Renal cortex interstitium (tissue), 15 donors: ENCODE measurements around the gene ESCO1. TPM values are rescaled to one million over a fixed set of nuclear protein-coding genes. Genes with fewer than 3 reads are reported as not detected.
"Not testable (repeated sequence)": the region's sequence is repeated elsewhere in the genome, so short reads cannot be mapped to it uniquely, and the experiment has no call there.

Source experiments
- DNase-seq, 11 donors: peaks; one replicate each; pipeline ENCODE4 v3.0.0-alpha.2; 2013; ENCODE audit warnings: low read depth in 9 of 11, low spot score in 4 of 11; ENCODE audit errors: extremely low read depth in 1 of 11
- long read RNA-seq, 16 experiments: transcript quantifications; one replicate each; lab custom pipeline, GENCODE V29; 2026
- polyA plus RNA-seq, 3 donors: library from polyadenylated mRNA; unstranded; fragments of 120-200 nt; gene quantifications; one replicate each; pipeline ENCODE4 v1.2.1, GENCODE V29; 2013; ENCODE audit not compliant: insufficient read length in 3 of 3

Gene ESCO1, protein sequence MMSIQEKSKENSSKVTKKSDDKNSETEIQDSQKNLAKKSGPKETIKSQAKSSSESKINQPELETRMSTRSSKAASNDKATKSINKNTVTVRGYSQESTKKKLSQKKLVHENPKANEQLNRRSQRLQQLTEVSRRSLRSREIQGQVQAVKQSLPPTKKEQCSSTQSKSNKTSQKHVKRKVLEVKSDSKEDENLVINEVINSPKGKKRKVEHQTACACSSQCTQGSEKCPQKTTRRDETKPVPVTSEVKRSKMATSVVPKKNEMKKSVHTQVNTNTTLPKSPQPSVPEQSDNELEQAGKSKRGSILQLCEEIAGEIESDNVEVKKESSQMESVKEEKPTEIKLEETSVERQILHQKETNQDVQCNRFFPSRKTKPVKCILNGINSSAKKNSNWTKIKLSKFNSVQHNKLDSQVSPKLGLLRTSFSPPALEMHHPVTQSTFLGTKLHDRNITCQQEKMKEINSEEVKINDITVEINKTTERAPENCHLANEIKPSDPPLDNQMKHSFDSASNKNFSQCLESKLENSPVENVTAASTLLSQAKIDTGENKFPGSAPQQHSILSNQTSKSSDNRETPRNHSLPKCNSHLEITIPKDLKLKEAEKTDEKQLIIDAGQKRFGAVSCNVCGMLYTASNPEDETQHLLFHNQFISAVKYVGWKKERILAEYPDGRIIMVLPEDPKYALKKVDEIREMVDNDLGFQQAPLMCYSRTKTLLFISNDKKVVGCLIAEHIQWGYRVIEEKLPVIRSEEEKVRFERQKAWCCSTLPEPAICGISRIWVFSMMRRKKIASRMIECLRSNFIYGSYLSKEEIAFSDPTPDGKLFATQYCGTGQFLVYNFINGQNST
- 10 to 100 TPM; 23.5 to 29.7 (median 25.2) TPM for polyA plus RNA-seq
- long read RNA-seq, donor 1, partial matches to known transcripts, result 22 of 22 reads
- long read RNA-seq, donor 1, other reads (novel, unspliced or antisense), result 0 of 22 reads
- long read RNA-seq, donor 2, partial matches to known transcripts, result 18 of 18 reads
- long read RNA-seq, donor 2, other reads (novel, unspliced or antisense), result 0 of 18 reads
- long read RNA-seq, donor 3, full-length matches to known transcripts, result 2 of 29 reads
- long read RNA-seq, donor 3, partial matches to known transcripts, result 27 of 29 reads
- long read RNA-seq, donor 3, other reads (novel, unspliced or antisense), result 0 of 29 reads
- long read RNA-seq, donor 4, full-length matches to known transcripts, result 1 of 17 reads
- long read RNA-seq, donor 4, partial matches to known transcripts, result 16 of 17 reads
- long read RNA-seq, donor 4, other reads (novel, unspliced or antisense), result 0 of 17 reads
- long read RNA-seq, donor 5, result 0 reads
- long read RNA-seq, donor 6, partial matches to known transcripts, result 25 of 25 reads
- long read RNA-seq, donor 6, other reads (novel, unspliced or antisense), result 0 of 25 reads
- long read RNA-seq, donor 7, partial matches to known transcripts, result 375 of 375 reads
- long read RNA-seq, donor 7, other reads (novel, unspliced or antisense), result 0 of 375 reads
- long read RNA-seq, donor 8, result 0 reads
- long read RNA-seq, donor 9, partial matches to known transcripts, result 9 of 9 reads
- long read RNA-seq, donor 9, other reads (novel, unspliced or antisense), result 0 of 9 reads
- long read RNA-seq, donor 10, partial matches to known transcripts, result 23 of 23 reads
- long read RNA-seq, donor 10, other reads (novel, unspliced or antisense), result 0 of 23 reads
- long read RNA-seq, donor 11, full-length matches to known transcripts, result 1 of 13 reads
- long read RNA-seq, donor 11, partial matches to known transcripts, result 12 of 13 reads
- long read RNA-seq, donor 11, other reads (novel, unspliced or antisense), result 0 of 13 reads
- long read RNA-seq, donor 12, partial matches to known transcripts, result 7 of 7 reads
- long read RNA-seq, donor 12, other reads (novel, unspliced or antisense), result 0 of 7 reads
- long read RNA-seq, donor 13, result 0 reads
- long read RNA-seq, donor 14, full-length matches to known transcripts, result 2 of 12 reads
- long read RNA-seq, donor 14, partial matches to known transcripts, result 10 of 12 reads
- long read RNA-seq, donor 14, other reads (novel, unspliced or antisense), result 0 of 12 reads
- long read RNA-seq, donor 15, partial matches to known transcripts, result 6 of 6 reads
- long read RNA-seq, donor 15, other reads (novel, unspliced or antisense), result 0 of 6 reads
- long read RNA-seq, donor 16, full-length matches to known transcripts, result 1 of 602 reads
- long read RNA-seq, donor 16, partial matches to known transcripts, result 578 of 602 reads
- long read RNA-seq, donor 16, other reads (novel, unspliced or antisense), result 23 of 602 reads

DNA sequence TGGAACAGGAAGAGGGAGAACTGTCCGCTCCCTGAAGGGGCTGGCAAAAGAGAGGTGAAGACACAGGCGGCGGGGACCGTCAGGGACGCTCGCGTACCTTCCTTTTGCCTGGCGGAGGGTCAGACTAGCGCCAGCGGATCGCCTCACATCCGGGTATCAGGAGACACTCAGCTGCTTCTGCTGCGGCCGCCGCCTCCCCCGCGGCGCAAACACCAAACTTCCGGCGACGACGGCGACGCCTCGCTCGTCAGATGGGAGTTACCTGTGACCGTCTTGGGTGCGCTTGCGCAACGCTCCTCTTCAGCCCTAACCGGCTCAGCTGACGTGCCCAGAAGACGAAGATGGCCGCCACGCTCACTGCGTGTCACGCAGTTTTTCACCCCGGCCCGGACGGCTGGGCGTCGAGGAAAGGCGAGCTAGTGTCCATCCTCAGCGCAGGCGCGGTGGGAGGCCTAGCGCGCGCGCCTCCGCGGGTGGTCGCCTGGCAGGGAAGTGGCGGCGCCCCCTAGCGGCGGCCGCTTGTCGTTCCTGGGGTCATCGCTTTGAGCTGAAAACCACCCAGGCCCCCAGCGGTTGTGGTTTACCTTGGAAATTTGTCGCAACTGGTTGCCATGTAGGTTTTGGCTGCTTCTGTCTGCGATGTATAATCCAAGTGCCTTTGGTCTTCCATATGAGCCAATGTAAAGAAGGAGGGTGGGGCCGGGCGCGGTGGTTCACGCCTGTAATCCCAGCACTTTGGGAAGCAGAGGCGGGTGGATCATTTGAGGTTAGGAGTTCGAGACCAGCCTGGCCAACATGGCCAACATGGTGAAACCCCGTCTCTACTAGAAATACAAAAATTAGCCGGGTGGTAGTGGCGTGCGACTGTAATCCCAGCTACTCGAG, at the start of gene ESCO1:
Gene ESCO1, minus strand, starts transcription at position 179 of the 885 bp plus-strand sequence. CDS start 25,861 bp downstream, outside the sequence.
- DNase-seq, result peak; percentile 89 to 96 (median 92)

DNA sequence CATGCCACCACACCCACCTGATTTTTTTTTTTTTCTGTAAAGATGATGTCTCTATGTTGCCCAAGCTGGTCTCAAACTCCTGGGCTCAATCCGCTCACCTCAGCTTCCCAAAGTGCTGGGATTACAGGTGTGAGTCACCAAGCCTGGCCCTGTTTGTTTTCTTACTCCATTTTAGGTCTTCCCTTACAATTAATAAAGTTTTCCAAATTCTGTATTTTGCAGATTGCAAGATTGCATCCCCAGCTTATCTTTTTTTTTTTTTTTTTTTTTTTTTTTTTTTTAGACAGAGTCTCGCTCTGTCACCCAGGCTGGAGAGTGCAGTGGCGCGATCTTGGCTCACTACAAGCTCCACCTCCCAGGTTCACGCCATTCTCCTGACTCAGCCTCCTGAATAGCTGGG, 39.9 kb upstream of the ESCO1 start:
- not testable (repeated sequence) for DNase-seq

DNA sequence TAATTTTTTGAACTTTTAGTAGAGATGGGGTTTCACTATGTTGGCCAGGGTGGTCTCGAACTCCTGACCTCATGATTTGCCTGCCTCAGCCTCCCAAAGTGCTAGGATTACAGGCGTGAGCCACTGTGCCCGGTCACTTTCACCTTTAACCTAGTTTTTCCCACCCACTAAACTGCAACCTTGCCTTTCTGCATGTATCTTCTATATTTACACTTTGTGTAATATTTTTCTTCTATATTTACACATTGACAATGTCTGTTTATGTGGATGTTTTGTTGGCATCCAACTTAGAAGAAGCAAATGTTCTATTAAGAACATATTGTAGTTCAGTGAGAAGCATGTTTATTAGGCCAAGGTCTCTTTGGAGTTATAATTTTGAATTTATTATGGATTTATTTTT, 38.3 kb upstream of the ESCO1 start:
- DNase-seq, result no peak

DNA sequence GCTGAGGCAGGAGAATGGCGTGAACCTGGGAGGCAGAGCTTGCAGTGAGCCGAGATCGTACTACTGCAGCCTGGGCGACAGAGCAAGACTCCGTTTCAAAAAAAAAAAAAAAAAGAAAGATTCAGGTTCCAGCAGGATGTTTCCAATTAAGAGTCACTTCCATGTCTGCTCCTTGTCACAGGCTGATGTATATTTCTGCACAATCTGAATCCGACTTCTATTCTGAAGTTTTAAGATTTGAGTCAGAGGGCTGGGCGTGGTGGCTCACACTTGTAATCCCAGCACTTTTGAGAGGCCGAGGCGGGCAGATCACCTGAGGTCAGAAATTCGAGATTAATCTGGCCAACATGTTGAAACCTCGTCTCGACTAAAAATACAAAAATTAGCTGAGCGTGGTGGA, 36.3 kb upstream of the ESCO1 start:
- DNase-seq, result no peak

DNA sequence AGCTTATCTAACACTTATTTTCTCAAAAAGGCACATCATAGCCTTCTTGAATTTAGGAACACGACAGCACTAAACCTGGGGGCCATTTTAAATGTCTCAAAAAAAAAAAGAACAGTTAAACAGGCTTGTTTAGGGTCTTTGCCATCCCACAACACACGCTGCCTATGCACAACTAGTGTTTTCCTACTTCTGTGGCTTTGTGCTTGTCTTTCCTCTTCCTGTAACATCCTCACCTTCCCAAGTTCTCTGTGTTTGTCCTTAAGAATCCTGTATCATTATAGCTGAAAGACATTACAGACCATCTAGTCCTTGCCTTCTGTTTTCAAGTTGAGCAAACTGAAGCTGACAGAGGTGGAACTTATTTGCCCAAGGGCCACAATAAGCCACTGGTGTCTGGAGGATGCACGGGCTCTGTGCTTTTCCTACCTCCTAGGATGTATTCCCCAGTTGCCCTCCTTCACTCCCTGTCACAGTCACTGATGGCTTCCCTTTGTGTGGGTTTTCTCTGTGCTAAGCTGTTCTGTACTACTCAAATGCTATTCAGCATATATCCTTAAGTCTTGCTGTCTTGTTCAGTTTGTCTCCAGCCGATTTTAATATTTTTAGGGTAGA, 34.2 kb upstream of the ESCO1 start:
- no peak for DNase-seq

DNA sequence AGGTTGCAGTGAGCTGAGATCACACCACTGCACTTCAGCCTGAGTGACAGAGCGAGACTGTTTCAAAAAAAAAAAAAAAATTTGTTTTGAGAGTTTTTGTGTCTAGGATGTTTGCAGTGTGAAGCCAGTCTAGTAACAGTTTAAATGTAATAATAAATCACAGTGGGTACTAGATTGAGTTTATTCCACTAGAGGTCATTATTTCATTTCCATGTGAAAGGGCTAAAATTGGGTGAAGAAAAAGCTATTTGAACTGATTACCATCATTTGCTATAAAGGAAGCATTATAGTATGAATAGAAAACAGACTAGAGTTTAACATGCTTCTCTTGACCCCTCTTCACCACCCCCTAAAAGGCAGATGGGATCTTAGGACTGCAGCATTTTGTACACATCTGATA, 31.9 kb upstream of the ESCO1 start:
- DNase-seq, result no peak

DNA sequence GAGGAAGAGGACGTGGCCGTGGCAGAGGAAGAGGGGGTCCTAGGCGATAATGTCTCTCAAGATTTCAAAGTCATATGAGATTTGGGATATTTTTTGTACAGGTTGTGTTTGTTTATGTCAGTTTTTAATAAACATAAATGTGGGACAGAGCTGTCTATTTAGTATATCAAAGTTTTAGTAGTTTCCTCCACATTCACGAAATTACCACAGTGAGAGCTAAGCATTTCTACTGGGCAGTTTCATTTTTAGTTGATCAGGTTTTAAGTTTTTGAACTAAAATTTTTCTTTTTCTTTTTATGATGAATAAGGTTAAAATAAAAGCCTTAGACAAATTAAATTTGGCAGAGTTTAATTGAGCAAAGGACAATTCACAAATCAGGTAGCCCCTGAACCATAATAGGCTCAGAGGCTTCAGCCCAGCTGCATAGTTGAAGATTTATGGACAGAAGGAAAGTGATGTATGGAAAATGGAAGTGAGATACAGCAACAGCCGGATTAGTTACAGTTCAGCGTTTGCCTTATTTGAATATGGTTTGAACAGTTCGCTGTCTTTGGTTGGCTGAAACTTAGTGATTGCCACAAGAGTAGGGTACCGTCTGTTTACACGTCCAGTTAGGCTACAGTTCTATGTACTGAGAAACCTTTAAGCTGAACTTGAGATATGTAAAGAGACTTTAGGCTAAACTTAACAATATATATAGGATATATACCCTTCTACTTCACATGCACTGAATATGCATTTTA, 28.8 kb upstream of the ESCO1 start:
- no peak for DNase-seq

DNA sequence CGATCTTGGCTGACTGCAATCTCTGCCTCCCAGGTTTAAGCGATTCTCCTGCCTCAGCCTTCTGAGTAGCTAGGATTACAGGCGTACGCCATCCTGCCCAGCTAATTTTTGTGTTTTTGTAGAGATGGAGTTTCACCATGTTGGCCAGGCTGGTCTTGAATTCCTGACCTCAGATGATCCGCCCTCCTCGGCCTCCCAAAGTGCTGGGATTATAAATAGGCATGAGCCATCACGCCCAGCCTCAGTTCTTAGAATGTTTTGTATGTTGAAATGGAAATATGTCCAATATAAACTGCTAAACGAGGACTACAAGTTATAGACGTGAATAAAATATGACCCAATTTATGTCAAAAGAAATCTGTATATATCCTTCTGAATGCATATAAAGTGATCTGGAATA, 21.1 kb upstream of the ESCO1 start:
- not testable (repeated sequence) for DNase-seq

DNA sequence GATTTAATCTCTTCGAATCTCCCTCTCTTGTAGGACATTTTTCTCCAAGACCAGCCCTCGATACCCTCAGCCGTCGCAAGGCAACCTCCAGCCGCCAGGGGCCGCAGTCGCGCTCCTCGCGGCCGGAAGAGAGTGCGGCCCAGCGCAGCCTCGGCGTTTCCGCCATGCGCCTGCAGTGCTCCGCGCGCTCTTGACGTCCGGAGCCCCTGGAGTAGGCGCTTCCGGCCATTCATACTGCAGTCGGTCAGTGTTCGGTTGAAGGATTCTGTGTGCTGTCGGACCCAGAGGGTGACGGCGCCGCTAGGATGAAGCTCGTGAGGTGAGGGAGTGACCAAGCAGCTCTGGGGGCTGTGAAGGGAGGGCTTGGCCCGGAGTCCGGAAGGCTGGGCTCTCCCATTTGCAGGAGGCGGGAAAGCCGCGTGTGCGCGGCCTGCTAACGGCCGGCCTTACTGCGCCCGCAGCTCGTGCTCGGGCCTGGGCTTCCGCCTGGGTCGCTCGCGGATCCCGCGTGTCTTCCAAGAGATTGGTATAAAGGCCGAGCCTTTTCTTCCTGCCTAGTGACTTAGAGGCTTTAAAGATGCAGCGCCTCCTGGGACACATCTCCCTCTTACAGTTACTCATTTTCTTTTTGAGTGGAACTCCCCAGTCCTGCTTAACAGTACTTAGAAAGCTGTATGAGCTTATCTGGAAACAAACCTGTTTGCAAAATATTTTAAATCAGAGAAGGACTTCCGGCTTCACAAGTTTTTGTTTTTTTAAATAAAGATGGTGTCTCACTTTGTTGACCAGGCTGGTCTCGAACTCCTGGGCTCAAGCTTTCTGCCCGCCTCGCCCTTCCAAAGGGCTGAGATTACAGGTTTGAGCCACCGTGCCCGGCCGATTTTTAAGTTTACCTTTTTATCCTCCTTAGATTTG, 11.9 kb upstream of the ESCO1 start, which contains the start of gene SNRPD1:
Gene SNRPD1, plus strand, starts transcription at position 190 of the 915 bp plus-strand sequence. Its CDS starts 116 bp downstream, at position 306.
- DNase-seq, result peak; percentile 74 to 91 (median 87)

DNA sequence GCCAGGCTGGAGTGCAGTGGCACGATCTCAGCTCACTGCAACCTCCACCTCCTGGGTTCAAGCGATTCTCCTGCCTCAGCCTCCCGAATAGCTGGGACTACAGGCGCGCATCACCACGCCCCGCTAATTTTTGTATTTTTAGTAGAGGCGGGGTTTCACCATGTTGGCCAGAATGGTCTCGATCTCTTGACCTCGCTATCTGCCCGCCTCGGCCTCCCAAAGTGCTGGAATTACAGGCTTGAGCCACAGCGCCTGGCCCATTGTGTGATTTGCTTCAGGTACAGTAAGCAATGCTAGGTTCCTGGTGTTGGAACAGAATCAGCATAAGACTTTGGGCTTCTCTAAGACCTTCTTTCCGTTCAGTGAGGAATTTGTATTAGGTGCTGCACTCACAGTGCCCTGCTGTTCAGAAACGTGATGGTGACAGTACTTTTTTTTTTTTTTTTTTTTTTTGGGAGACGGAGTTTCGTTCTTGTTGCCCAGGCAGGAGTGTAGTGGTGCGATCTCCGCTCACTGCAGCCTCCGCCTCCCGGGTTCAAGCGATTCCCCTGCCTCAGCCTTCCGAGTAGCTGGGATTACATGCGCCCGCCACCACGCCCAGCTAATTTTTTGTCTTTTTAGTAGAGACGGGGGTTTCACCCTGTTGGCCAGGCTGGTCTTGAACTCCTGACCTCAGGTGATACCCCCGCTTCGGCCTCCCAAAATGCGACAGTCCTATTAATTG, 11.1 kb upstream of the ESCO1 start:
- not testable (repeated sequence) for DNase-seq

DNA sequence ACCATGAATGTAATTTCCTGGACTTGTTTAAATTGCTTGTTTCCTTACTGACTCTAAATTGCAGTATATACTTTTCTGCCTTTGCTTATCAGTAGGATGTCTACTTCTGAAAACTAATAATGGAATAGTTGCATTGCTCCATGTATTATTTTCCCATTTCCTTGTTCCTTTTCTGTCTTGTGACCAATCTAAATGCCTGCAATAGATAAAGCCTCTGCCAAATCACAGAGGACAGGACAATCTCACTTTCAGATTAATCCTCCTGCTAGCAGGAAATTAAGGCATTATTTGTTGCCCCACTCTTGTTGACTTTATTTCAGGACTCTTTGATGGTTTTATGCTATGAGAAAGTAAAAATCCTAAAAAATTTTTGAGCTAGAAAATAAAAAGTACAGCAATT, 4.7 kb upstream of the ESCO1 start:
- DNase-seq, result no peak

DNA sequence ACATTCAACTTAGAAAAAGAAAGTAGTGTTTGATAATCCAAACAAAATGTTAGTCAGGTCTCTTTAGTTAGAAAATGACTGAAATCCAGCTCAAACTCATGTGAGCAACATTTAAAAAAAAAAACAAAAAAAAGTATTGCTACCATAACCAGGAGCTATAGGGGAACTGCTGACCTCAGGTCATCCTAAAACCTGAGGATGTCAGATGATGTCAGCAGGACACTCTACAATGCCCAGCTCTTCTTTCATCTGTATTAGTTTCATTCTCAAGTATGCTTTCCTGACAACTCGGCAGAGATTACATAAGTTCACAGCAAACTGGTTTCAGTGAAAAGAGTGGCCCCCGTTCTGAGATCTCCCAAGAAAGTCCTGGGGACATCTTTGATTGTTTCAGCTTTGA, 4.2 kb upstream of the ESCO1 start:
- no peak for DNase-seq

DNA sequence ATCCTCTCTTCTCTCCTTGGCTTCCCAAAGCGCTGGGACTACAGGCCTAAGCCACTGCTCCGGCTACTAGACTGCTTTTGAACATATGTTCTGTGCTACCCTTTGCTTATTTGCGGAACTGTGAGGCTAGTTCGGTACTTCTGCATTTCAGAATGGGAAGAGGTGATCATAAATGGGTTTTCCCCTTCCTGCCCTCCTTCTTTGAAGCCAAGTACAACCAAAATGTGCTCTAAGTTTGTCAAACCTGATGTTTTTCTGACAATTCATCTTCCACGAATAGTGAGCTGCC, 1.7 kb upstream of the ESCO1 start:
- DNase-seq, result no peak
